ENCODE results near the gene UVRAG. TPM values are rescaled to one million over a fixed set of nuclear protein-coding genes. Genes with fewer than 3 reads are reported as not detected.

The UVRAG gene
- total and polyA plus RNA-seq, 2 of the 4 experiments (the other 2 are of a cell fraction), result 5.6 to 10.9 TPM

DNA sequence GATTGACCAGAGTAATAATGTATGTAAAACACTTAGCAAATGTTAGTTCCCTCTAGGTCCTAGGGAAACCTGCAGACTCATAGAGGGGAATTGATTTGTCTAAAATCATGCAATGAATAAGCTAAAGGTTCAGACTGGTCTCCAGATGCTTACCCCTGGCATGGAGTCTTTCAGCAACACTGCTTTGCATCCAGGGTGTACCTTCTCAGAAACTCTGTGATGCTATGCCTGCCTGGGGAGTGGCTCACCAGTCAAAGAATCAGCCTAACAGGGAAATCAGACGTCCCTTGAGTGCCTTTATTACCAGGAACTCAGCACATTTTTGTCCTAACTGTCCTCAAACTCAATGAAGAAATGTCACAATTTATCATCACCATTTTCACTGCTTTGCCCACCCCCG, 5.9 kb upstream of the UVRAG start:
- Histone ChIP-seq H3K79me1 (ENCODE audit: low read depth in 1 of 2, low read length in 2 of 2) (0 out of 4 replicates have a peak, but pooled peaks cover 0 to under 1% of the 10 kb centered on the region in 2 experiments), H3K4me2 (ENCODE audit: low read depth, low read length) (no peak overlapping the region), H2AFZ (replicated peaks; ENCODE audit: low read length, poor library complexity) (no peak overlapping the region), H3K18ac (ENCODE audit: low read depth, low read length) (no peak overlapping the region), H2BK120ac (ENCODE audit: low read depth, low read length) (no peak overlapping the region), H3K9ac (ENCODE audit: low read depth, low read length) (no peak overlapping the region), H4K91ac (ENCODE audit: insufficient read depth, low read depth, low read length) (no peak overlapping the region), H2BK20ac (ENCODE audit: low read depth, low read length) (no peak overlapping the region), H3K27me3 (ENCODE audit: control insufficient read depth, insufficient read depth, low read length) (peaks cover 7% of the 10 kb centered on the region; the same call in 1 of the 2 replicates), H4K20me1 (ENCODE audit: insufficient read depth, low read length) (no peaks in the 10 kb centered on the region), H3K9me1 (ENCODE audit: insufficient read depth, low read length) (no peaks in the 10 kb centered on the region), H3K4ac (ENCODE audit: low read depth, low read length) (no peak overlapping the region), H3K56ac (ENCODE audit: extremely low read depth, insufficient read depth, low read length) (no peak overlapping the region), H2AK5ac (ENCODE audit: low read depth, low read length) (no peak overlapping the region), H2BK5ac (ENCODE audit: low read depth, low read length, poor library complexity, severe bottlenecking) (no peak overlapping the region), H3K36me3 (ENCODE audit: control insufficient read depth, insufficient read depth, low read length) (no peaks in the 10 kb centered on the region), H3K9me3 (ENCODE audit: control insufficient read depth, insufficient read depth, low read length) (no peaks in the 10 kb centered on the region), H3K23ac (ENCODE audit: low read depth, low read length) (no peak overlapping the region), H4K5ac (ENCODE audit: low read depth, low read length) (no peak overlapping the region), H3K4me1 (ENCODE audit: control insufficient read depth, insufficient read depth, low read length) (no peaks in the 10 kb centered on the region), H3K14ac (replicated peaks; ENCODE audit: low read depth, low read length) (no peak overlapping the region), H2AK9ac (replicated peaks; ENCODE audit: low read depth, low read length, poor library complexity) (no peak overlapping the region), H3K4me3 (ENCODE audit: insufficient read depth, low read depth, low read length) (no peak overlapping the region), H4K8ac (ENCODE audit: low read depth in 2 of 2, low read length in 2 of 2) (no peak overlapping the region), H3K27ac (ENCODE audit: insufficient read depth, low read length) (no peak overlapping the region), H2BK15ac (ENCODE audit: low read depth, low read length) (no peak overlapping the region)
- ChIA-PET POLR2A (ENCODE audit: unreplicated experiment) (no interaction called here), CTCF (no interaction called here)
- DNase-seq (no peak), ATAC-seq (ENCODE audit: low read depth) (no peak)
- no peak for TF ChIP-seq CHD1 (IDR thresholded peaks at IDR 0.05; ENCODE audit: low read depth, low read length)
- no TSS peak for BruUV-seq (replicated peaks)
- dilution Hi-C loops (cut with HindIII; ENCODE audit: low sequenced_read_pairs, unreplicated experiment), result no loop called here
- in situ Hi-C loops (cut with MboI; ENCODE audit: low sequenced_read_pairs), result loop anchor here (10.0 kb wide), 1 partner anchor 506 kb away; no protein-coding TSS in a partner anchor
- WGBS, 2 experiments (ENCODE audit: extremely low coverage in 2 of 2, insufficient read length in 1 of 2), result 25% methylated on average over 2 of the region's 2 CpGs; no CpG with 5 or more reads in 1 of the 2 experiments
- intact Hi-C loops (cut with micrococcal nuclease), result no loop called here

Measured in IMR-90 (cell line).